ENCODE data around the gene EXD3.
"Not testable (repeated sequence)": the region's sequence is repeated elsewhere in the genome, so short reads cannot be mapped to it uniquely, and the experiment has no call there.

EXD3 gene

DNA sequence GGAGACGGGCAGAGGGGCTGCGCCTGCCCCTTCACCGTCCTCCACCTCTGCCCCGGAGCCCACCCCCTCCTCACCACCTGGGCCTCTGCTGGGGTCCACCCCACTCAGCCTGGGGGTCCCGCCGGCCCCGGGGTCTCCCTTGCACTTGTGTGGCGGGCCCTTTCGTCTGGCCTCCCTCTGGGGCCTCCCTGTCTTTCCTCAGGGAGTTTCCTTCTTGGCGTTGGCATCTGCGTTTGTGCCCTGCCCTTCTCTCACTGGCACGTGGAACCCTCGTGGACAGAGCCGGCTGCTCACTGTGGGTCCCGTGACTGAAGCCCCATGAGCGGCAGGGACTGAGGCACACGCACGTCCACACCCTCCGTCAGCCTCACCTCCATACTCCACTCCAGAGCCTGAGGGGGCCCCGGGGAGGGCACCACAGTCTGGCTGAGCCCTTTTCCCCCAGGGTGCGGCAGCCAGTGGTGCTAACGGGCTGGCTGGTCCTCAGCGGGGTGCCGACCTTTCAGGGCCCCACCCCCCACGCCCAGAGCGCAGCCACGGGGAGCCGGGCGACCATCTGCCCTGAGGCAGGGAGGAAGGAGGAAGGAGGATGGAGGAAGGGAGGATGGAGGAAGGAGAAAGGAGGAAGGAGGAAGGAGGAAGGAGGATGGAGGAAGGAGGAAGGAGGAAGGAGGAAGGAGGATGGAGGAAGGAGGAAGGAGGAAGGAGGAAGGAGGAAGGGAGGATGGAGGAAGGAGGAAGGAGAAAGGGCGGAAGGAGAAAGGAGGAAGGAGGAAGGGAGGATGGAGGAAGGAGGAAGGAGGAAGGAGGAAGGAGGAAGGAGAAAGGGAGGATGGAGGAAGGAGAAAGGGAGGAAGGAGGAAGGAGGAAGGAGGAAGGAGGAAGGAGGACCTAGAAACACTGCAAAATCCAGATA is 67.9 kb downstream of the EXD3 start:
- DNase-seq = no peak

DNA sequence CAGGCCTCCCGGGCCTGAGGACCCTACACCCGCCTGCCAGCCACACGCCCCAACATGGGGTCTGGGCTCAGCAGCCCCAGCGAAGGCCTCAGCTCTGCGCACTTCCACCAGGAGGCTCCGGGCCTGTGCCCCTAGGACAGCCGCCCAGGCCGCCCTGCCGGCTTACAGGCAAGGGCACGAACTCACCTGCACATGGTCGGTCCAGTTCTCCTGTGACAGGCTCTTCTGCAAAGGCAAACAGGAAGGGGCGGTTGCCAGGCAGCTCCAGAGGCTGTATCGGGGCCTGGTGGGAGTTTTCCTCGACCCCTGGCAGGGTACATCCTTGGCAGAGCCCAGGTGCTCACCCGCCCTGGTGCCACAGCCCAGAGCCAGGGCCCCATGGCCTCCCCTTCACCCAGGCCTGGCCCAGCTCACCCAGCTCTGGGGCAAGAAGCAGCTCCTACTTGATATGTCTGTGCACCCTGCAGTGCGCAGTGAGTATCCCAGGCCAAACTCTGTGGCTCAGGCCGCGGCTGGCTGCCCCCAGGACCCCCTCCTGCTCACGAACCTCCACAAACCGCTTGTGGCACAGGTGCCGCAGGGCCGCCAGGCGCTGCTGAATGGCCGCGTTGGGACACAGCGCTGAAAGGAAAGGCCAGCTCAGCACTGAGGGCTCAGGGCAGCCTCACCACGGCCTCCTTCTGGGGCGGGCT is 68.7 kb downstream of the EXD3 start:
- no peak for DNase-seq

DNA sequence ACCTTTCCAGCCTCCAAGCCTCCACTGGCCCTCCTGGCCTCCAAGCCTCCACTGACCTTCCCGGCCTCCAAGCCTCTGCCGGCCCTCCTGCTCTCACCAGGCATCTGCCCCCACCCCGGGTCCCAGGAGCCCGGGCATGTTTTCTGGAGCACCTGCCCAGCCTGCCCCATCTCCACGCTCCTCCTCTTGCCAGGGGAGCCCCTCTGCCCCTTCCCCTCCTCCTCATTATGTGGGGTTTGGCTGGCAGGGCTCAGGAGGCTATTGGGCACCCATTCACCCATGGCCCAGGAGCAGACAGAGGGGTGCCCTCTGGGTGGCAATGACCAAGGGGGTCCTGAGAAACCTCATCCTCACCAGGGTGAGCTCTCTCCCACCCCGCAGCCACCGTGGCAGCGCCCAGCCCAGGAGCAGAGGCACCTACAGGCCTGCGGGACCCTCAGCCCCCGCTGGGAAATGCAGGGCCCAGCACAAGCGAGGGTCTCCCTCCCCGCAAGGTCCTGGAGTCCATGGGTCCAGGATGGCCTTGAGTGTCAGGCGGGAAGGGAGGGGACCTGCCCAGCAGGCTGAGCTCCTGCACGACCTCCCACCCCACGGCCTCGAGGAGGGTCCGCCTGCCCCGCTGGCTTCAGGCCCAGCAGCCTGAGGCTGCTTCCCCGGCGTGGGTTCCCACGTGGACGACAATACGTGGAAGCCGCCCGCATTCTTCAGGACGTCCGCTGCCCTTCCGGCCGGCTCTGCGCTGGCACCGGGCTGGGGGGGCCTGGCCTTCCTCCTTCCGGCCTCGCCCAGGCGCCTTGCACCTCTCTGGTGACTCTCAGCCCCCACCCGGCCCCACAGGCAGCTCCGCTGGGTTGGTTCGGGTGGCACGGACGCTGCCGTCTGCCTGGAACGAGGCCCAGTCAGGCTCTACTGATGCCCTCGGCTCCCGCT is 69.5 kb downstream of the EXD3 start:
- DNase-seq = no peak

DNA sequence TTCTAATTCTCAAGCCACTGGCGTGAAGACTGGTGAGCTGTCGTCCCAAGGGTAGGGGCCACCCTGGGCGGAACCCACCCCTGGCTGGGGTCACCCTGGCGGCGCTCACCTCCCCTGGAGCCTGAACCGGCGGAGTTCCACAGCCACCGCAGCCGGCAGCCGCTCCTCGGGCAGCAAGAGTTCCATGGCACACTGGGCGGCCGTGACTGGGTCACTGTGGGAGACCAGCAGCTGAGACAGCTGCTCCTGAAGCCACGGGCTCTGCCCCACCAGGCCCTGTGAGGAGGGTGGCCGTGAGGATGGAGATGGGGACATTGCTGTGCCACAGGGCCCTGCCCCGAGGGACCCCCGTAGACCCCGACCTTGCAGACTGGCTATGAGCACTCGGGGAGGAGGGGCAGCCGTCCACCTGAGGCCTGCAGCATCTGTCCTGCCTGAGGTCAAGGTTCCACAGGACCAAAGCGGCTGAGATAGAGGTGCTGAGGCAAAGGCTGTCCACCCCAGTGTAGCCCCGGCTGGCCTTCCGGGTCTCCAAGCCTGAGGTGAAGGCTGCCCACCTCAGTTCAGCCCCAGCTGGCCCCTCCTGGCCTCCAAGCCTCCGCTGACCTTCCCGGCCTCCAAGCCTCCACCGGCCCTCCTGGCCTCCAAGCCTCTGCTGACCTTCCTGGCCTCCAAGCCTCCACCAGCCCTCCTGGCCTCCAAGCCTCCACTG is 70.3 kb downstream of the EXD3 start:
- DNase-seq = no peak

DNA sequence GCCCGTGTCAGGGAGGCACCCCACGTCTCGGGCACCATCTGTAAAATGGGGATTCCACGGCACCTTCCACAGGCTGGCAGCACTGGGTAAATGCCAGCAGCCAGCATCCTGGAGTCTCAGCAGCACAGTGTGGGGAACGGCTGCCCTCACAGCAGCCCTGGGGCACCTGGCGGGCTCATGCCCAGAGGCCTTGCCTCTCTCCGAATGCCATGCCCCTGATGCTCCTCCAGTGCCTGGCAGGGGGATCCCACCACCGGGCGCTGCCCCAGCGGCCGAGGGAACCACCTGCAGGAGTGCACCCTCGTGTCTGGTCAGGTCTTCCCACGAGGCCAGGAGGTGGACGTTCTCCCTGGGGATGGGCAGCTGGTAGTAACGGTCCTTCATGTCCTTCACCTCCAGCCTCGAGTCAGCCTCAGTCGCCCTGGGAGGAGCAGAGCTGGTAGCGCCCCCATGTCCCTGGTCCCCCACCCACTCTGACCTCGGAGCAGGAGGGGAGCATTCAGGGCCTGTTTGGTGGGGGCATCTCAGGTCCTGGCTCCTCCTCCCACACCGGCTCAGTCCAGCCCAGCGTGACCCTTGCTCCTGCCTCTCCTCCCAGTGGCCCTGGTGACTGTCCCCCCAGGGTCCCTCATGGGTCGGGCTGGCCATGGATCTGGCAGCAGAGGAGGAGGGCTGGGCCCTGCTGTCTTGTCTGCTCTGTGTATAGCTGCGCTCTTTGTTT is 71.0 kb downstream of the EXD3 start:
- DNase-seq = no peak

DNA sequence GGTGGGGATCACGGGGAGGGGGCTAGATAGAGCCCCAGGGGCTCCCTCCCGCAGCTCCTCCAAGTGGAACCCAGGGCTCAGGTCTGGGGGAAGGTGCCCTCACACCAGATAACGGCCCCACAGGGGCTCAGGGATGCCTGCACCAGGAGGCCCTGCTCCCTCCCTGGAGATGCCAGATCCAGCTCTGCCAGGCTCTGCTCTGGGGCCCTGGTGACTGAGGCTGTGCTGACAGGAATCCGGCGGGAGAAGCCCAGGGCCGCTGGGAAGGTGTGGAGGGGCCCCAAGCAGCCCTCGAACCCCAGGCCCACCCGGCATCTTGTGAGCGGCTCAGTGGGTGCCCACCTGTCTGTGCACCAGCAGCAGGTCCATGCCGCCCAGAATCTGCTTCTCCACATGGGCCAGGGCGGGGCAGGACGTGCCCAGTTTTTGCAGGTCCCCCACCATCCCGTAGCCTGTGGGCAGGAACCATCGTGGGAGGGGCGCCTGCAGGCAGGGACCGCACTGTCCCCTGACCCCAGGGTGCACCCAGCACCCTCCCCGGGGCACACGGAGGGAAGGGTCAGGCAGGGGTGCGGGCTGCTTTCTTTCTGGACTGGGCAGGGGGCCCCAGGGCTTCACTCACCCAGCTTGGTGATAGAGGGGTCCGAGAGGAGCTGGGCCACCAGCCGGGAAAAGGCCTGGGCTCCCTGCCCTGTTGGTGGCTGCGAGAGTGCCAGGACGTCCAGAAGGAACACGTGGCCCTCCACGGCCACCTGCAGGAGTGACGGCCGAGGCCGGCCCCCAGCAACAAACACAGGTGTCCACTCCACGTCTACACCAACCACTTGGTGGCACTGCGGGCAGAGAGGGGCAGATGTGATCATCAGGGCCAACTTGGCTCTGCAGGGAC is 72.0 kb downstream of the EXD3 start:
- DNase-seq = no peak

DNA sequence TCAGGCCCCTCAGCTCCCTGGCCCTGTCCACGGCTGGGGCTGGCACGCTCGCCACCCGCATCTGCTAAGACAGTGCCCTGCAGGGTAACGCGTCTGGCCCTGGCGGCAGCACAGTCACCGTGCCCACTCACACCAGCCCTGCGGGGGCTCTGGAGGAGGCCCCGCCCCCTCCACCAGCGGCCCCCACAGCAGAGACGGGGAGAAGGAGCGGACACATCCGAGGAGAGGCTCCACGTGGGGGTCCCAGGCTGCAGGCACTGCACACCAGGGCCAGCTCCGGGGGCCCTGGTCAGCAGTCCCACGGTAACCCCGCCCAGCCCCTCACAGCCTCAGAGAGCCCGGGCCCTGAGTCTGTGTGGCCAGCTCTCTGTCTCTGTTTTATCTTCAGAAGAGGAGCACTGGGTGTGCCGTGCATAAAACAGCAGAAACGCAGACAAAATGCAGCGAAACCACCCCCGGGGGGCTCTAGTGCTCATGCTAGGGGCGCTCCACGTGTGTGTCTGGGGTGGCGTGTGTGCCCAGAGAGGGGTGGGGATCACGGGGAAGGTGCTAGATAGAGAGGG is 73.4 kb downstream of the EXD3 start:
- no peak for DNase-seq

DNA sequence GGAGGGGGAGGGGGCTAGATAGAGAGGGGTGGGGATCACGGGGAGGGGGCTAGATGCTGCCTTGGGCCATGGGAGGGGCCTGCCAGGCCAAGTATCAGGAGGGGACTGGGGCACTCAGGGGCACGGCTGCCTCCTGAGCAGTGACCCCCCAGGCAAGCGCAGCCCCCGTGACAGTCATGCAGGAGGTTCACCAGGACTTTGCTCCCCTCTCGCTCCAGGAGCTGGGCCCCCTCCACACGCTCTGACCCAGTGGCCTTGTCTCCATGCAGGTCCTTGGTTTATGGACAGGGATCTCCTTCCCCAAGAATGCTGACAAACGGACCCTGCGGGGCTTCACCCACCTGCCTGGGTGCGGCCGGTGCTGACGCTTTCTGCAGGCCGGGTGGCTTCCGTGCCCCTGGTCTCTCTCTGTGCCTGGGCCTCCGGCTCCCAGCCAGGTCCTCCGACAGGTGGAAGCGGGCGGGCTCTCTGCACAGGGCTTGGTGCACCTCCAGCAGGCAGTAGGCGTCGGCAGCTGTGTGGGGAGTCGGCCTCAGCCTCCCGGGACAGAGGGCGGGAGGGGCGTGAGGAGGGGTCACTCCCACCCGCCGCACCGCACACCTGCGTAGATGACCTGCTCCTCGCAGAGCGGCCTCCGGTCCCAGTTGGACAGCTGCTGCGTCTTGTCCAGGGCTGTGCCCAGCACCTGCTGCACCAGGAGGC is 74.0 kb downstream of the EXD3 start:
- peak; percentile 64 for DNase-seq

DNA sequence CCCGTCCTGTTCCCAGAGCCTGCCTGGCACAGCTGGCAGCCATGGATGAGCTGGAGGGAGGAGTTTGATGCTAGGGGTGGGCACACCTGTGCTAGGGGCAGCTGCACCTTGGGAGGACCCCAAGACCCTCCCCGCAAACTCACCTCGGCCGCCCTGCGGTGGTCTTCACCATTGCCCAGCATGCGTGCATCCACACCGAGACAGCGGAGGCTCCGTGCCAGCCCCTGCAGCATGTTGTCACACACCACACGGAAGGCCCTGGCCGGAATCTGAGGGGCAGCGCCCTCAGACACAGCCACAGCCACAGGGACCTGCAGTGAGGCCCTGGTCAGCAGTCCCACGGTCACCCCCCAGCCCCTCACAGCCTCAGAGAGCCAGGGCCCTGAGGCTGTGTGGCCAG is 75.0 kb downstream of the EXD3 start:
- no peak for DNase-seq

DNA sequence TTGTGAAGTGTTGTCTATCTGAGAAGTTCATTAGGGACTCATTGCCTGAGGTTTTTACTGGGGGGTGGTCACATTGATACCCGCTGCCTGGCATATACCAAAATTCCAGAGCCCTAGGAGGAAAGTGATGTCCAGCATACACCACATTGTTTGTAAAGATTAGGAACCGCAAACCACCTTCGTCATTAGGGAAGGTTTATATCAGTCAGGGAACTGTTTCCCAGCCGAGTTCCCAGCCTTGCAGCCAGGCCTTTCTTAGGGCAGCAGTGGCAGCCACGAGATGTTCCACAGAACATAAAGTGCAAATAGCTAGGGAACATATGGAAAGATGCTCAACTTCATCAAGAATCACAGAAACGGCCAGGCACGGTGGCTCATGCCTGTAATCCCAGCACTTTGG is 80.5 kb downstream of the EXD3 start:
- no peak for DNase-seq

DNA sequence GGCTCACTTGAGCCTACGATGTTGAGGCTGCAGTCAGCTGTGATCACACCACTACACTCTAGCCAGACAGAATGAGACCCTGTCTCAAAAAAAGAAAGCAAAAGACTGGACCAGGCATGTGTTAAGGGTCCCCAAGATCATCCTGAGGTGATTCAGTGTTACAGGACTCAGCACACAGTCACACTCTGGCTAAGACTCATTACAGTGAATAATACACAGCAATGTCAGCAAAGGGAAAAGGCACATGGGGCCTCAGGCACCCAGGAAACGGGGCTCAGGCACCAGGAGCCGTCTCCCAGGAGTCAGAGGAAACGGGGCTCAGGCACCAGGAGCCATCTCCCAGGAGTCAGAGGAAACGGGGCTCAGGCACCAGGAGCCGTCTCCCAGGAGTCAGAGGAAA is 81.7 kb downstream of the EXD3 start:
- no peak for DNase-seq

DNA sequence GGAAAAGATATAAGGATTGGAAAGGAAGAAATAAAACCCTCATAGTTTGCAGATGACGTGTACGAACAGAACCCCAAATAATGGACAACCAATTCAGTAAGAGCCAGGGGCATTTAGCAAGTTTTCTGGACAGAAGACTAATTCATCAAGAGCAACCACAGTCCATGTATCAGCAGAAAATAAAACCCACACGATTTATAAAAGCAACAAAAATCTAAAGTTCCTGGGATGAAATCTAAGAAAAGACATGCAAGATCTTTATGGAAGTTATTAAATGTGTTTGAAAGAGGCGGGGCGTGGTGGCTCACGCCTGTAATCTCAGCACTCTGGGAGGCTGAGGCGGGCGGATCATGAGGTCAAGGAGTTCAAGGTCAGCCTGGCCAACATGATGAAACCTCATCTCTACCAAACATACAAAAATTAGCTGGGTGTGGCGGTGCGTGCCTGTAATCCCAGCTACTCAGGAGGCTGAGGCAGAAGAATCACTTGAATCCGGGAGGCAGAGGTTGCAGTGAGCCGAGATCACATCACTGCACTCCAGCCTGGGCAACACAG is 83.0 kb downstream of the EXD3 start:
- DNase-seq = not testable (repeated sequence)

DNA sequence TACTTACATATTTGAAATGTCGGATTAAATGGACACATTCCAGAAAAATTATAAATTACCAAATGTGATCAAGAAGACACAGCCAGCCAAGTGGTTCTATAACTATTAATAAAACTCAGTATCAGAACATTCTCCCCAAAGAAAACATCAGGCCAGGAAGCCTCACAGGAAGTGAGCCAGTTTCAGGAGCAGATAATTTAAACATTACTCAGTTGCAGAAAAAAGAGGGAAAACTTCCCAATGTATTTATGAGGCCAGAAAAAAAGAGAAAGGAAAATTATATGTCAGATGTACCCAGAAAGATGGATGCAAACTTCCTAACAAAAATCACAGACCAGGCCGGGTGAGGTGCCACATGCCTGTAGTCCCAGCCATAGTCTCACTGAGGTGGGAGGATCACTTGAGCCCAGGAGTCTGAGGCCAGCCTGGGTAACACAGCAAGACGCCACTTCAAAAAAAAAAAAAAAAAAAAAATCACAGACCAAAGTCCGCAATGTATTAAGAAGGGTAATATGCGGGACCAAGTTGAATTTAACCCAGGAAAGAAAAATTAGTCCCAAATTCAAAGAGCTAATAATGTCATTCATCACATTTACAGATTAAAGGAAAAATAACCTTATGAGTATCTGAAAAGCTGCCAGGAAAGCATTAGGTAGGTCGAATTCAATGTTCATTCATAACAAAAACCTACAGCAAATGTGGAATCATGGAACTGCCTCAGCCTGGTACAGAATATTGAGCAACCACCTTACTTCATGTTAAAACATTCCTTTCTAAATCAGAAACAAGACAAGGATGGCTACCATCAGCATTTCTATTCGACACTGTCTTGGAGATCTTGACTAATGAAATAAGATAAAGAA is 83.7 kb downstream of the EXD3 start:
- DNase-seq = no peak

DNA sequence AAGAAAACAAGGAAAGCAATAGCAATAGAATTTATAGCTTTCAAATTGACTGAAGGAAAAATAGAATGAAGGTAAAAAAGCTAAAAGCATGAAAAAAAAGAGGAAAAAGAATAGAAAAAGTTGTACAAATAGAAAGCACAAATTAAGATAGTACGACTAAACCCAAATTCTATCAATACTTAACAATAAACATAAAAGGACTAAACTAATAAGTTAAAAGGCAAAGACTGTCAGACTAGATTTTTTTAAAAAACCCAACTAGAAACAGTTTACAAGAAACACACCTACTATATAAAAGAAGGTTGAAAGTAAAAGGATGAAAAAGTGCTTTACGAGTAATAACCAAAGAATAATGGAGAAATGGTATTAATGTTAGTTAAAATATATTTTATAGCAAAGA is 86.2 kb downstream of the EXD3 start:
- no peak for DNase-seq

DNA sequence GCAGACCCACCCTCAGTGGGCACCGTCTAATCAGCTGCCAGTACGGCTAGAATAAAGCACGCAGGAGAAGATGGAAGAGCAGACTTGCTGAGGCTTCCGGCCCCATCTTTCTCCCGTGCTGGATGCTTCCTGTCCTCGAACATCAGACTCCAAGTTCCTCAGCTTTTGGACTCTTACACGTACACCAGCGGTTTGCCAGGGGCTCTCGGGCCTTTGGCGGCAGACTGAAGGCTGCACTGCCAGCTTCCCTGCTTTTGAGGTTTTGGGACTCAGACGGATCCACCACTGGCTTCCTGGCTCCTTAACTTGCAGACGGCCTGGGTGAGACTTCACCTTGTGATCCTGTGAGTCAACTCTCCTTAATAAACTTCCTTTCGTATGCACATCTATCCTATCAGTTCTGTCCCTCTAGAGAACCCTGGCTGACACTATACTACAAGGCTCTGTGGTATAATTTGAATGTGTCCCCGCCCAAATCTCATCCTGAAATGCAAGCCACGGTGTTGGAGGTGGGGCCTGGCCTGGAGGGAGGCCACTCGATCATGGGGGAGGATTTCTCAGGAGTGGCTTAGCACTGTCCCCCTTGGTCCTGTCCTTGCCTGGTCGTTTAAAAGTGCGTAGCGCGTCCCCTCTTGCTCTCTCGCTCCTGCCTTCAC is 89.8 kb downstream of the EXD3 start:
- DNase-seq = no peak

DNA sequence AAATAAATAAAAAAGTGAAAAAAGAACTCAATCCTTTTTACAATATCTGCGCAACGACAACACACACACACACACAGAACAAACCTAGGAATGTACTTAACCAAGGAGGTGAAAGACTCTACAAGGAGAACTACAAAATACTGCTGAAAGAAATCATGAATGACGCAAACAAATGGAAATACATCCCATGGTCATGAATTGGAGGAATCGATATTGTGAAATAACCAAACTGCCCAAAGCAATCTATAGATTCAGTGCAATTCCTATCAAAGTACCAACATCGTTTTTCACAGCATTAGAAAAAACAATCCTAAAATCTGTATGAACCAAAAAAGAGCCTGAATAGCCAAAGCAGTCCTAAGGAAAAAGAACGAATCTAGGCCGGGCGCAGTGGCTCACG is 91.0 kb downstream of the EXD3 start:
- no peak for DNase-seq

DNA sequence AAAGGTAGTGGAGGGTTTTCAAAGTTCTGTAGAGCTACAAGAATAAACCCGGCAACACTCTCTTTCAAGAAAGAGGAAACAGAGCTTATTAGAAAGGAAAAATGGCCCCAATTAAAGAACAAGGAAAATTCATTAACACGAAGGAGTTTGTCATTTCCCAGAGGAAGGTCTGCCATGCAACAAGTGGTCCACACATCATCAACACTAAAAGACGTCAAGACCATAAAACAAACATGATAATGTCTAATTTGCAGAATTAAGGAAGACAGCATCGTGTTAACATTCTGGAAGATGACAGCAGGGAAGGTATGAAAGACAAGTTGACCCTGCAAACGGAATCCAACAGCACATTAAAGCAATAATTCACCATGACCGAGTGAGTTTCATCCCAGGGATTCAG is 92.3 kb downstream of the EXD3 start:
- no peak for DNase-seq

DNA sequence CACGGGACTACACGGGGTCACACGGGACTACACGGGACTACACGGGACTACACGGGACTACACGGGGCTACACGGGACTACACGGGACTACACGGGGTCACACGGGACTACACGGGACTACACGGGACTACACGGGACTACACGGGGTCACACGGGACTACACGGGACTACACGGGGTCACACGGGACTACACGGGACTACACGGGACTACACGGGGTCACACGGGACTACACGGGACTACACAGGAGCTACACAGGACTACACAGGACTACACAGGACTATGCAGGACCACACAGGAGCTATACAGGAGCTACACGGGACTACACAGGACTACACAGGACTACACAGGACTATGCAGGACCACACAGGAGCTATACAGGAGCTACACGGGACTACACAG is 93.4 kb downstream of the EXD3 start:
- DNase-seq = not testable (repeated sequence)
